SKM-1 (cell line): ENCODE results near the gene MPST.
"Not testable (repeated sequence)": the region's sequence is repeated elsewhere in the genome, so short reads cannot be mapped to it uniquely, and the experiment has no call there.

ENCODE experiments used
- DNase-seq: peaks from one replicate; lab custom pipeline; 2025; ENCODE audit not compliant: unreplicated experiment; lab: John Stamatoyannopoulos, UW

The MPST gene

DNA sequence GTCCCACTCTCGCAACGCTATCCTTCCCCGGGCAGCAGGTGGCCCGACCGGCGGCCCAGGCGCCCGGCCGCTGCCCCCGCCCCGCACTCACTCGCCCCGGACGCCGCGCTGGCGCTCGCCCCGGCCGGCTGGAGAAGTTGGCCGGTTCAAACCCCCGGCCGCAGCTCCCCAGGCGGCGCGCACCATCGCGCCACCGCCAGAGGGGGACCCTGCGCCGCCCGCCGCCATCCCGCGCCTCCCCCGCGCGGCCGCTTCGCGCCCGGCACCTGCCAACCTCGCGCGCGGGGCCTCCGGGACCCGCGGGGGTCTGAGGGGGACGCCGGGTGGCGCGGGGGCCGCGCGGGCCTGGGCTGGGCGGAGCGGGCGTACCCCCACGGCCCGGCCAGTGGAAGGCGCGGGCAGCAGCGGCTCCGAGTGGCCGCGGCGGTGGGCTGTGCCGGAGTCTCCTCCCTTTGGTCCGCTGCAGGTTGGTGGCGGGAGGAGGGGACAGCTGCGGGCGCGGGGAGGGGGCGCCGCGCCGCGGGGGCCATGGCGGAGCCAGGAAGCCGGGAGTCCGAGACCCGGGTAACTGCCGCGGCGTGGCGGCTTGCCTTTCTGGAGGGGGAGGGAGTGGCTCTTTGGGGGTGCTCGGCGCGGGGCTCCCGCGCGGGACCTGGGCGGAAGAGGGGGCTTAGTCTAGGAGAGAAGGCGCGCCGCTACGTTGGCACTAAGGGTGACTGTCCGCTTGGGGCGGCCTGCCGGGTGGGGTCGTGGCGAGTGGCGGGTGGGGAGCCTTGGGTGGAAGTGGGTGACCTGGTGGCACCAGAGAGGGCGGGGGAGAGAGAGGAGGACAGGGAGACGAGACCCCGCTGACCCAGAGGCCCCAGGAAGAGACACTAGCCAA lies at the start of gene MPST, which contains the start of gene TST:
TSS of gene MPST (plus strand) at position 434 of the 883 bp plus-strand sequence. CDS start at position 529, 95 bp downstream.
TSS of gene TST (minus strand) at position 139 of the 883 bp plus-strand sequence. CDS start 715 bp downstream, outside the sequence.
- DNase-seq: peak; percentile 30

- DNase-seq: no peak
Observed at GRCh38 chr22:36971341-36972125, 48.0 kb upstream of the MPST start.

DNA sequence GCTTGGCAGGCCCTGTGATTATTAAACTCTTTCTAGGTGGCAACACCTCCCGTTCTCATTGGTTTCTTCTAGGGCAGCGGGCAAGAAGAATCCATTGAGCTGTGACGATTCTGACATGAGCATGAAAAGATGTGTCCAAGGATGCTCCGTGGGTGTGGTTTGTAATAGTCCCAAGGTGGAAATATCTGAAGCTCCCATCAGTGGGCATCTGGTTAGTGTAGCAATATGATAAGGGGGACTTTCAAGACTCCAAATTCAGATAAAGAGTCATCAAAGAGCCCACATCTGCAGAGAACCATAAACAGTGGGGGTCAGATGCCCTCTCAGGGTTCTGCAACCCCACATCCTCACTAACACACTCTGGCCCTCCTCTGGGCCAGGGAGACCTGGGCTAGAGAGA lies 42.9 kb upstream of the MPST start:
- DNase-seq: no peak

DNA sequence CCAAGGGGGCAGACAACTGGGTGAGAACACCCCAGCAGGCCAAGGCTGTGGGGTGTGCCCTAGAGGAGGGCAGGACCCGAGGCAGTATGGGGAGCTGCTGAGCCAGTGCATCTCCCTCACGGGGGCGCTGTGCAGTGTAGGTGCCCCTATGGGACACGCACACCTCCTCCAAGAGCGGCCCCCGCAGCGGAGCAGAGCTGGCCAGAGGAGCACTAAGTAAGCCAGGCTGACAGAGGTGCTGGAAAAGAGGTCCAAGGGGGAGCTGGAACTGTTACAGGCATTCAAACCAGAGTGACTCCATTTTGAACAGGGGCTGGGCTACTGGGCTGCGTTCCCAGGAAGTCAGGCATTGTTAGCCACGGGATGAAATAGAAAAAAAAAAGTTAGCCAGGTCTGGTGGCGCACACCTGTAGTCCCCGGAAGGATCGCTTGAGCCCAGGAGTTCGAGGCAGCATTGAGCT lies 42.1 kb upstream of the MPST start:
- peak; percentile 54 for DNase-seq

GRCh38 chr22:36977947-36978660 lies 41.4 kb upstream of the MPST start:
- peak; percentile 86 for DNase-seq

DNA sequence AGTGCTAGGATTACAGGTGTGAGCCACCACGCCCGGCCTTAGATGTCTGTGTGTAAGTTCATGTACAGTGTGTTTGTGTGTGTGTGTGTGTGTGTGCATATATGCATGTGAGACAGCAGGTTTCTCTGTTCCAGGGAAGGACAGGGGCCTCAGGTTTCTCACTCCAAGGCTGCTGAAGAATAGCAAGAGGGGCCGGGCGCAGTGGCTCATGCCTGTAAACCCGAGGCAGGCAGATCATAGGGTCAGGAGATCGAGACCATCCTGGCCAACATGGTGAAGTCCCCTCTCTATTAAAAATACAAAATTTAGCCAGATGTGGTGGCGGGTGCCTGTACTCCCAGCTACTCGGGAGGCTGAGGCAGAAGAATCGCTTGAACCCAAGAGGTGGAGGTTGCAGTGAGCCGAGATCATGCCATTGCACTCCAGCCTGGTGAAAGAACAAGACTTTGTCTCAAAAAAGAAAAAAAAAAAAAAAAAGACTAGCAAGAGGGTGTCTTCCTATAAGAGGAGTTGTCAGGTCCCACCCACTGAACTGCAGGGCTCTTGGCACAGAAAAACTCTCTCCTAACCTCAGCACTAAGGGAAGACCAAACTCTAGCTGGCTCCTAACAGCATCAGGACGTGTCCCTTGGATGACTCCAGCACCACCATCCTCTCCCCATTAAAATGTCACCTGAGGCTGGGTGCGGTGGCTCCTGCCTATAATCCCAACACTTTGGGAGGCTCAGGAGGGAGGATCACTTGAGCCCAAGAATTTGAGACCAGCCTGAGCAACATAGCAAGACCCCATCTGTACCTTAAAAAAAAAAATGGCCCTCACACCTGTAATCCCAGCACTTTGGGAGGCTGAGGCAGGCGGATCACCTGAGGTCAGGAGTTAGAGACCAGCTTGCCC lies 40.3 kb upstream of the MPST start:
- no peak for DNase-seq

GRCh38 chr22:36981247-36981775 lies 38.2 kb upstream of the MPST start:
- no peak for DNase-seq

DNA sequence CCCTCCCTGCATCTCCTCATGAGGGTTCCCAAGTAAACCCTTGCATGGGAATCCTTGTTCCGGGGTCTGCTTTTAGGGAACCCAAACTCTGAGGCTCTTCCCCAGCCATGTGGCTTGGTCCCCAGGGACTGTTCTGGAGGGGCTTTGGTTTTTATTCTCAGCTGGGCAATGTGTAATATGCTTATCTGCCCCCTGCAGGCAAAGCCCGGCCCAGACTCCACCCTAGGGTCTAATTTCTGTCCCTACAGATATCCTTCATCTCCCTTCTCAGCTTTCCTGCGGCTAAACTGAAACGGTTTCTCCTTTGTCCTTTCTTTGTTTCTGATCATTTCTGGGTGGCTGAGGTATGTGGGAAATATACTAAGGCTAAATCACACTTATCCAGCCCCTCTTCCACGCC lies 37.4 kb upstream of the MPST start:
- no peak for DNase-seq

DNA sequence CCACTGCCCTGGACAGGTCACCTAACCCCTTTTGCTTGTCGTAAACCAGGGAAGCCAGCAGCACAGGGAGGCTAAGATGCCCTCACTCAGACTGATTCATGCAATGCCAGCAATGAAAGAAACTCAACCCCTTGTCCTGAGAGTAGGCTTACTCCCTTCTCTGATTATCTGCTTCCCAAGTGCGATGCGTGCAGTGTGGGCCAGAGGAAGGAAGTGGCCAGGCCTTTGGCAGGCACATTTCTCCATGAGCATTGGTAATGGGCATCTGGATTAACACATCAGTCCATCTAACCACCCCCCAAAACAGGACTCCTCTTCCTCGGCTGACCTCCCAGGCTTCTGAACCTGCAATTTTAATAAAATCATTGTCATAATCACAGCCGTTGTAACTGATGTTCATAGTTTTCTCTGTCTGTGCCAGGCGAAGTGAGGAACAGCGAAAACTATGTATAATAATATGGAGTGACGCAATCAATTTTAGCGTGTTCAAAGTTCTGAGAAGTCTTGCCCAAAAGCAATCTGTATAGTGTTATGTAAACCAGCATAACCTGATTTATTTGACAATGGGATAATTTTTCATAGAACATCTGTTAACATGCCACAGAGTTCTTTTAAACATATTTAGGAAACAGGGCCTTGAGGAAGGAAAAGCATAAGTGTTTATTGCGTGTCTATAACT lies 34.2 kb upstream of the MPST start:
- no peak for DNase-seq

DNA sequence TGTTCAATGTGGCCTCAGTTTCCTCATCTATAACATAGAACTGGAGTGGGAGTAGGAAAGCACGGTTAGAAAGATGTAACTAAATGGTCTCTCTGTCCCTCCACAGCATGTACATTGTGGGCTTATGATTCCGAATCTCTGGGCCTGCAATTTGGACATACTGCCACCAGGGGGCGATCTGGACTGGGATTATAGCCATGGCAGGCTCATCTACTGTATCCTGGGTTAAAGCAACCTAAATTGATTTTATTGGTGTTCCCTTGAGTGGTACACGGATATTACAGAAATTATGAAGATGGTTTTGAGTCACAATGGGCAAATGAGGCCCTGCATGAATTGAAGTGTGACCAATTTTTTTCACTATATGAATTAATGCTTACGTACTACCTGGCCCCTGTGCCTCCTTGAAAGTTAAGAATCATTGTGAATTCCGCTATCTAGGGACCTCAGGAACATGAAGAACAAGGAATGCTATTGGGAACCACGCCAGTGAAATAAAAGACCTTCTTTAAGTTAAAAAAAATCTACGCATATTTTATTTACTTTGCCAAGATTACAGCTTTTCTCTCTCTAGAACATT lies 33.2 kb upstream of the MPST start:
- DNase-seq: peak; percentile 19

DNA sequence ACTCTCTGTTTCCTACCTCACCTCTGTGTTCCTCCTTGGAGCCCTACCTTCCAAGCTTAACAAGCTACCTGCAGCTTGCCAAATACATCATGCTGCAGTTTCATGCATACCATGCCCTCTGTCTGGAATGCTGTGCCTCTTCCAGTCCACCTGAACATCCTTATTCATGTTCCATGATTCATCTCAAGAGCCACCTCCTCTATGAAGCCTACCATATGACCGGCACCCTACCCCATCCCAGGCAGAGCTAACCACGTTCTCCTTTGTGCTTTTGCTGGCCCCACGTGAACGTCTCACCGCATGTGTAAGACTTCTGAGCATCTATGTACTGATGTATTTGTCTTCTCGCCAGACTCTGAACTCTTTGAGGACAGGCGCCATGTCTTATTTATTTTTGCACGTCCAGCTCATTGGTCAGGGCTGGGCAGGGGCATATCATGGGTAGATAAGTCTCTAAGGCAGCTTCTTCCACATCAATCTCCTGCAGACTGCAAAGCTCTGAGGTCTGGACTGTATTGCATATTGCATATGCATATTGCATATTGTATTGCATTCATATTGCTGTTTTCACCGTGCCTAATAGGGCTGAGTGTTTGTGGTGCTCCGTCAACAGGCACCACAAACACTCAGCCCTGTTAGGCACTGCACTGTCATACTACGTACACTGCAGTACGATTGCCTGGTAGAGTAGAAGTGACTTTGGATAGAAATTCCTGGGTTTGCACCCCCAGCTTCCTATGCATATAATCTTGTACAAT lies 31.3 kb upstream of the MPST start:
- DNase-seq: no peak

DNA sequence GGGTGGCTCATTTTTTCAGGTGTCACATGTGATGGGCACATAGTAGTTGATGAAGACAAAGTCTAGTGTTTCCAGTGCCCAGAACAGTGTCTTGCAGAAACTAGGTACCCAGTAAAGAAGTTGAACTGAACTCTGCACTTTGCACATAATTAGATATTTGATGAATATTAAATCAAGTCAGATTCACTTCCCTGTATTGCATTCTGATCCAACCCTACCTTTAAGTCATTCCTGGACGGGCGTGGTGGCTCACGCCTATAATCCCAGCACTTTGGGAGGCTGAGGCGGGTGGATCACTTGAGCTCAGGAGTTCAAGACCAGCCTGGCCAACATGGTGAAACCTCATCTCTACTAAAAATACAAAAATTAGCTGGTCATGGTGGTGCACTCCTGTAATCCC lies 30.5 kb upstream of the MPST start:
- not testable (repeated sequence) for DNase-seq

DNA sequence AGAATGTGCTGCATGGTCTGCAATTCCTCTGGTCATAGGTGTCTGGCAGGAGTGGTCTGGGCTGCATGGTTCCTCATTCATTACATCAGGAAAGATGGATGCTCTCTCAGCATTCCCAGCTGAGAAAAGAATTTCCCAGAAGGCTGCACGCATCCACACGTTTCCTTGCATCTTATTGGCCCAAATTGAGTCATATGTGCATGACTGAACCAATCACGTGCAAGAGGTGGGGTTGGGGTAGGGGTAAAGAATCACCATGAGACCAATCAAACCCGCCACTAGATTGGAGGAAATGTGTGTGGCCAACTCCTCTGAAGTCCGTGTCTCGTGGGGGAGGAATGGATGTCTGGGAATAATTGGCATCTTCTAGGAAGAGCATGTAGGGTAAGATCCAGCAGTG lies 29.1 kb upstream of the MPST start:
- DNase-seq: no peak

- no peak for DNase-seq
Observed at GRCh38 chr22:36991206-36991605, 28.3 kb upstream of the MPST start.

DNA sequence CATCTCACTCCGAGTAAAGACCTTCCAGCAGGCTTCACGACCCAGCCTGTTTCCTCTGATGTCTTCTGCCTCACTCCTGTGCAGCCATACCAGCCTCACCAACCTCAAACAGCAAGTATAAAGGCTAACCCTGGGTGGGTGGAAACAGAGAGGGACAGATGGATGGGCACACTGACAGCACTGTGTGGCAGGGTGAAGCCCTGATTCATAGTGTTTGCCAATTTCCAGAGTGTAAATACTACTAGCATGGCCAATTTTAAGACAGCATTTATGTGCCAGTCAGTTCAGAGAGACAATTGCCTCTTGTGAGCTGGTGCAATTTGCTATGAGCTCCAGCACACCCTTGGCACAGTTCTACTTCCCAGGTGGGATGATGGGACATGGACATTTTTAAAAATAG lies 21.8 kb upstream of the MPST start:
- no peak for DNase-seq

DNA sequence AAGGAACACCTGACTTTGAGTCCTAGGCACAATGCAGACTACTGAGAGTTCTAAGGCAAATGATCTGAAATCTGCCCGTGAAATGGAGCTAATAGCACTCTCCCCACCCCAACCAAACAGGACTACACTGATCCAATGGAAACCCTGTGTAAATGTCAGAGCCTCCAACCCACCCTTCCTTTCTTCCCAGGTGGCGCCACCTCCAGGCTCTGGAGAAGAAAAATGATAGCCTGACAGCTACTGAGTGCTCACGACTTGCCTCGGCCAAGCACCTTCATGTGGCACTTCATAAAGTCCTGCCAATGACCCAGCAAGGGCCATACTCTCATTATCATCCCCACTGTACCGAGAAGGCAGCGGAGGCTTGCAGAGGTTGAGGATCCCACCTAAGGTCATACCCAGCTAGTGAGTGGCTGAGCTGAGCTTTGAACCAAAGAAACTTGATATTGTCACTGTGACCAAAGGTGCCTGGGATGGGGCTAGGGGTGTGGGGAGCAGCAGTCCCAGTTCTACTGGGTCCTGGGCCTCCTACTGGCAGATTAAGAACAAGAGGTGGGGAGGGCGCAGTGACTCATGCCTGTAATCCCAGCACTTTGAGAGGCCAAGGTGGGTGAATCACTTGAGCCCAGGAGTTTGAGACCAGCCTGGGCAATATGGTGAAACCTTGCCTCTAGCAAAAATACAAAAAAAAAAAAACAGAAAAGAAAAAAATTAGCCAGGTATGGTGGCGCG lies 20.8 kb upstream of the MPST start:
- DNase-seq: no peak

DNA sequence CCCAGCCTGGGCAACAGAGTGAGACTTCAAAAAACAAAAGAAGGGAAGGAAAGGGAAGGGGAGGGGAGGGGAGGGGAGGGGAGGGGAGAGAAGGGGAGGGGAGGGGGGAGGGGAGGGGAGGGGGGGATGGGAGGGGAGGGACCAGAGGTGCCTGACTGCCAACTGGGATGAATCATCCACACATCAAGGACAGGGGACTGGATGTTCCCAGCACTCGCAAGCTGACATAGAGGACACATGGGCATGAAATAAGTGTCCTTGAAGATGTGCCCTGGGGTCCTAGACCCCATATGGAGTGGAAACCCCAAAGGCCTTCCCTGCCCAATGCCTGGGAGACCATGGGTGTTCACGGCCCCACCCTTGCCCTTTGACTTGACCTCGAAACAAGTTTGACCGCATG lies 20.1 kb upstream of the MPST start:
- no peak for DNase-seq
